GM18507 (cell line): ENCODE measurements around the gene TMPRSS3.
A peak's percentile ranks its signal among the peaks of the same experiment; 100 is the strongest.

Source experiments
- DNase-seq: peaks from one replicate; pipeline ENCODE4 v3.0.0; 2011; ENCODE audit warnings: low read depth; ENCODE audit not compliant: insufficient read length; ENCODE audit errors: extremely low spot score
- FAIRE-seq: peaks from 2 replicates; lab custom pipeline; 2011; peaks lifted over from hg19 to GRCh38; lab: Jason Lieb, UNC

The TMPRSS3 gene

DNA sequence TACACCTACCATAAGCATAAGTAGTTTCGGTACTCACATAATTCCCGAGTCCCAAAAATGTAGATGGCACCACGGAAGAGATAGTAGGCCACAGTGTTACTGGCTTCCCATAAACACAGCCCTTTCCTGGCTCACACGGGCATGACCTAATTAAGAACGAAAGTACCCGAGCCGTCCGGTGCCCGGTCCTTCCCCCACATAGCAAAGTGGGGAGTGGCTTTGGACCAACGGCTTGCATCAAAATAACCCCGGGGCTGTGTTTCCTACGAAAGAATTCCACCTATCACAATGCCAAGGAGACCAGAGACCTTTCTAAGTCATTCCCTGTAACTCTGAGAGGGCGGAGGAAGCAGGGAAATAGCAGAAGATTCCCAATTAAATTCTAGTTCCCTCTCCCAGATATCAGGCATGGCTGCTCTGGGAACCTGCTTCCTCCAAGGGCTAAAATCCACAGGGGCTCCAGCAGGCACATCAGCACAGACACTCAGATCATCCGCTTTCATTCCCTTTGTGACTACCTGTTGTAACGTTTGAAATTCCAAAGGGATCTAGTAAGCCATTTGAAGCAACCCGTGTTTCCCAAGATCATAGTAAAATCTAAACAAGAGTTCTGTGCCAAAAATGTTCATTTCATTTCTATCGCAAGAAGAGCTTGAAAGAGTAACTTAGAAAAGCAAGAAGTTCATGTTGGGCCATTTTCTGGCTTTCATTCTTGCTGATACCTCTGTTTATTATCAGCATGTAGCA, at the start of gene TMPRSS3:
TMPRSS3 (minus strand) TSS at position 148 of the 747 bp plus-strand sequence. CDS start 635 bp downstream, outside the sequence.
- FAIRE-seq, result no peak
- no peak for DNase-seq

DNA sequence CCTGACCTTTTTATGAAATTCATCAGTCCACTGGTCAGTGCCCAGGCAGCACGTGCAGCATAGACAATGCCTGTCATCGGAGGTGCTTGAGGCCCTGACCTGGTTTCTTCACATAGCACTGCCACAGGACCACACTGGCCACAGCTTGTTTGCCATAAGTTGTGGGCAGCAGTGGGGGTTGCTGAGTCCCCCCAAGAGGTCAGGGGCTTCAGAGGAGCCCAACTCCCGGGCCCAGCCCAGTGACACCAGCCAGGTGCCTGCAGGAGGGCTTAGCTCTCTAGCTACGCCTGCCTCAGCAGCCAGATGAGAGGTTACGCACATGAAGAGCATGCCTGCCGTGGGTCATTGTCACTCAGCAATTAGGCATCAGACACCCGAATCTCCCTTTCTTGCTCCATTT, 49.5 kb upstream of the TMPRSS3 start:
- no peak for FAIRE-seq
- DNase-seq, result no peak

DNA sequence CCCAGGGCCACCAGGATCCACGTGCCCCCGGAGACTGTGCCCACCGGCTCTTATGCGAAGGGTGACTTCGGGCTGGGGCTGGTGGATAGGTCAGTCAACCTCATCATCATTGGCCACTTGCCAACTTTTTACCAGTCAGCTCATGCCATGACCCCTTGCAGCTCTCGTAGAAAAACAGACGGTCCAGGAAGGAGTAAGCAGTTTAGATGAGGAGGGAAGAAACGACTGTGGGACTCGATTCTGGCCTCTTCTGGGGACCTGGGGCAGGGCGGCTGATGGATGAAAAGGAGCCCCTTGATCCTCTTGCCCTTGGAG, 48.9 kb upstream of the TMPRSS3 start:
- FAIRE-seq (no peak), DNase-seq (no peak)

DNA sequence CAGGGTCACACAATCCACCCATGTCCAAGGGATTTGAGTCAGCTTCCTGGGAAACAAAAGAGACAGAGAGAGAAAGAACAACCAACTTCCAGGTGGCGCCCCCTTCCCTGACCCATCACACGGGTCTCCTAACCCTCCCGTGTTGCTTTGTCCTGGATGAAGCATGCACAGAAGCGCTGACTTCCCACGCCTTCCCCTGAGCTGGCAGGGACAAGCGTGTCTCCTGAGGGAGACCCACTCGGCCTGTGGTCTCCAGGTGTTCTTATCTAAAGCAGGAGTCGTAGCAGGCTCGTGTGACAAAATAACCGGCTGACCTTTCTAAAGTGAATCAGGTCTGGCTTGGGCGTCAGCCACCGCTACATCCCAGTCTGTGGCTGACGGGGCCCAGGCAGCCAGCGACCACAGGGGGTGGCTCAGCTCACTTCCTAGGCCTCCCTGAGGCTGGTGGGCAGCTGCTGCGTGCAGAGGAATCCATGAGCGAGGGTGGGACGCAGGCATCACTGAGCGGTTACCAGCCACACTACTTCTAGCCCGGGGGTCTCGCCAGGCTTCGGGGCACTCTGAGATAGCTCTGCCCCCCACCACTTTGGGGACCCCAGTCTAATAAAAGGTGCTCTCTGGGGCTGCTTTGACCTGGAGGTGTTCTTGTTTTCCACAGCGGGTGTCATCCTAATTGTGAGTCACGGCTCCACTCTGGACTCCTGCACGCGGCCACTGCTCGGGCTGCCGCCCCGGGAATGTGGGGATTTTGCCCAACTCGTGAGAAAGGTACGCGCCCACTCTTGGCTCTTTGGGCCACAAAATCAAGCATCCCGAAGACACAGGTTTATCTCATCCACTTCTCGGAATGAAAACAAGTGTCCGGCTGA, 48.3 kb upstream of the TMPRSS3 start:
- FAIRE-seq (no peak), DNase-seq (no peak)

- FAIRE-seq, result no peak
Observed at GRCh38 chr21:42443181-42443785, 47.4 kb upstream of the TMPRSS3 start.

GRCh38 chr21:42441963-42442362, 46.1 kb upstream of the TMPRSS3 start:
- DNase-seq, result no peak

More at GRCh38 chr21:42443181-42443785, 47.4 kb upstream of the TMPRSS3 start:
- no peak for DNase-seq

DNA sequence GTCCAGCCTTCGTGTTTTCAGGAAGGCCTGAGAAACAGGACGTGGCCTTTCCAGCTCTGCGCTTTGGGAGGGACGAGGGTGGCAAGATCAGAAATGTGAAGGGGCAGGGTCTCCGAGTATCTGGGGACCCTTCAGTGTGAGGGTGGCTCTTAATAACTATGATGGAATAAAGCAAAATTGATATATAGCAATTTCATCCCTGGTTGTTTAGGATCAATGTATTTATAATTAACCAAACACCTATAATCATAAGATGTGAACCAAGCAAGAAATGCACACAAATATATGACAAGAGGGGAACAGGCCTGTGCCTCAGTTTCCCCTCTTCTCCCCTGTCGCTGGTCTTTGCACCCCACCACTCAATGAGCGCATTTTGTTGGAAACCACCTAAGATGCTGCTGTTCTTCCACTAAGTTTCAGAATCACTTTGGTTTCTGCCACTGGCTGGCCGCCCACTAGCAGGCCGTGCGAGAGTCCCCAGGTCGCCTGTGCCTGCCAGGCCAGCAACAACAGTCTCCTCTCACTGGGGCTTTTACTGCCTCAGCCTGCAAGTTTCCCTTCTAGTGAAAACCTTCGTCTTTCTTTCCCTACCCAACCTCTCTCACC, 44.4 kb upstream of the TMPRSS3 start:
- FAIRE-seq (peak; percentile 89), DNase-seq (peak; percentile 54)

More at GRCh38 chr21:42441963-42442362, 46.1 kb upstream of the TMPRSS3 start:
- no peak for FAIRE-seq

DNA sequence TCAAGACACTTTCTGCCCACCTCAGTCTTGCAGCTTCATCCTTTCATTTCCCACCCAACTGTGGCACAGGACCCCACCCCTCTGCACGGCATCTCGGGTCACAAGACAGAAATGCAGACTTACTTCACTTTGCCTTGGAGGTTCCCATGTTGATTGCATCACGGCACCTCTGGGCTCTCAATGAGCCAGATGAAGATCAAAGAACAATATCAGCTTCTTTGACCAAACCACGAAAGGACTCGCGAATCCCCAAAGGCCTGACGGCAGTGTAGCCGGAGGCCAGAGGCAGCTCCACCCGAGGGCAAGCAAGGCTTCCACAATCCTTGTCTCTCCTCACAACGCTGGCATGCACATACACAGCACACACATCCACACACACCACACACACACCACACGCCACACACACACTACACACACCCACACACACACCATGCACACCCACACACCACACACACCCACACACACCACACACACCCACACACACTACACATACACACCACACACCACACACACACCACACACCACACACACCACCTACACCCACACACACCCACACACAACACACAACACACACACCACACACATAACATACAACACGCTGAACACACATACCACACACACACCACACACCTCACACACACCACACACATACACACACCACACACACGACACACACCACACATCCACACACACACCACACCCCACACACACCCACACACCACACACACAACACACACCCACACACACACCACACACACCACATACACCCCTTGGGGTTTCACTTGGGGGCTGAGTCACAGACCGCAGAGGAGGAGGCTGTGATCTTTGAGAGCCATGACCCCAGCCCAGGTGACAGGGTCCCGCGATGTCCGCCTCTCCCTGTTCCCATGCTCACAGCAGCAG, 43.7 kb upstream of the TMPRSS3 start:
- FAIRE-seq (peak; percentile 81), DNase-seq (no peak)

DNA sequence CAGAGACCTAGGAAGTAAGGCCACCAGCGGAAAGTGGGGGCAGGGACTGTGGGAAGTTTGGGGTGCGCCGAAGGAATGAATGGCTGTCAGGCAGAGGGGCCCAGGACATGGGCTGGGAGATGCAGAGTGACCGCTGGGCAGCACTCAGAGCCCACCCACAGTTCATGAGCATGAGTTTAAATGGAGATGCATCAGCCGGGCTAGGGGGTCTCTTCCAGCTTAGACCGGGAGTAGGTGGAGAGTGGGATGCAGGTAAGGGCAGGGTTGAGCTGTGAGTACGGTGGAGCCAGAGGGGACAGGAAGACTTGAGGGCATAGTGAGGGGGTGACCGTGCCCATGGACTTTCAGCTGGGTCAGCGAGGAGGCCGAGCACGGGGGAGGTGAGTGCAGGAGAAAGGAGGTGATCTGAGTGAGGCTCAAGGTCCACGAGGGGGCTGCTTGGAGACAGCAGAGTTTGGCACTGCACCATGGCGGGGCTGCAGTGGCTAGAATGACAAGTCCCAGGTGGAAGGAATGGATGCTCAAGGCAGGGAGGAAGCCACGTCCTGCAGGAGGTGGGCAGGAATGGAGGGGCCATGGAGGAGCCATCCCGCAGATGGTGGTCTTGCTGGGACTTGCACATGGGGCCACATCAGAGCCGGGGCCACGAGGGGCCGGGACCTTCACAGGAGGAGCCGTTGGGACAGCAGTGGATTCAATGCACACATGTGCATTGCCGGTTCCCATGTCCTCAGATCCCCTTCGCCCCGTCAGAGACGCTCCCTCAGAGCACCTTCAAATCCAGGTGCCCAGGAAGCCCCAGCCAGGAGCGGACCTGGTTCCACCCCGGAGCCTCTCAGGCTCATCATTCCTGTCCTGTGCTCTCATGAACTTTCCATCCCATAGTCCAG, 42.7 kb upstream of the TMPRSS3 start:
- DNase-seq, result no peak
- FAIRE-seq, result no peak

DNA sequence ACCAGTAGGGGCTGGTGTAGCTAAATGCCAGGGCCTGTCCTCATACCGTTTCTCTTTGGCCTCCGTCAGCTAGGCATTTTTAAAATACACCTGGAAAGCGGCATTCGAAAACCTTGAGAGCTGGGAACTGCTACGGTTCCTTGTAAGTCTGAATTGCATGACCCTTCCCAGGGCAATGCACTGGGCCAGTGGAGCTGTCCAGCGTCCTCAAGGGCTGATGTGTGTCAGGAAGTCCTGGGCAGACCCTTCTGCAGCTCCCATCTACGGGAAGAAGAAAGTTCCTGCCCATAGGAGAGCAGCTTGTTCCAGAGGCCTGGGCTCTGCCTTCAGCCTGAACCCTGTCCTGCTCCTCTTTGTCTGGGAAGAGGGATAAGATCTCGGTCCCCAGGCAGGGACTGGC, 41.9 kb upstream of the TMPRSS3 start:
- no peak for DNase-seq
- FAIRE-seq, result no peak

DNA sequence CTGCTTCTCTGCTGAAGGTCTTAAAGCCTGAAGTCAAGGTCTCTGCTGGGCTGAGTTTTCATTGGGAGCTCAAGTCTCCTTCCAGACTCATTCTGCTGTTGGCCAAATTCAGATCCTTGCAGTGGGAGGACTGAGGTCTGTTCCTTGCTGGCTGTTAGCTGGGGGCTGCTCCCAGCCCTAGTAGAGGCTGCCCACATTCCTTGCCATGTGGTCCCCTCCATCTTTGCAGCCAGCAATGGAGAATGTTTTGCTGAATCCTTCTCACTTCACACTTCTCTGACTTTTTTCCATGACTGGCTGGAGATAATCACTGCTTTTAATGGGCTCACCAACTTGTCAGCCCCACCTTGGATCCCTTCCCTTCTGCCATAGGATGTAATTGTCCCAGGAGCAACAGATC, 41.1 kb upstream of the TMPRSS3 start:
- FAIRE-seq (no peak), DNase-seq (no peak)

DNA sequence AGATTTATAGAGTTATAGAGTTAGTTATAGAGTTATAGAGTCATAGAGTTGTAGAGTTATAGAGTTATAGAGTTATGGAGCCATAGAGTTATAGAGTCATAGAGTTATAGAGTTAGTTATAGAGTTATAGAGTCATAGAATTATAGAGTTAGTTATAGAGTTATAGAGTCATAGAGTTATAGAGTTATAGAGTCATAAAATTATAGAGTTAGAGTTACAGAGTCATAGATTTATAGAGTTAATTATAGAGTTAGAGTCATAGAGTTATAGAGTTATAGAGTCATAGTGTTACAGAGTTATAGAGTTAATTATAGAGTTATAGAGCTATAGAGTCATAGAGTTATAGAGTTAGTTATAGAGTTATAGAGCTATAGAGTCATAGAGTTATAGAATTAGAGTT, 40.0 kb upstream of the TMPRSS3 start:
- FAIRE-seq (no peak), DNase-seq (no peak)

DNA sequence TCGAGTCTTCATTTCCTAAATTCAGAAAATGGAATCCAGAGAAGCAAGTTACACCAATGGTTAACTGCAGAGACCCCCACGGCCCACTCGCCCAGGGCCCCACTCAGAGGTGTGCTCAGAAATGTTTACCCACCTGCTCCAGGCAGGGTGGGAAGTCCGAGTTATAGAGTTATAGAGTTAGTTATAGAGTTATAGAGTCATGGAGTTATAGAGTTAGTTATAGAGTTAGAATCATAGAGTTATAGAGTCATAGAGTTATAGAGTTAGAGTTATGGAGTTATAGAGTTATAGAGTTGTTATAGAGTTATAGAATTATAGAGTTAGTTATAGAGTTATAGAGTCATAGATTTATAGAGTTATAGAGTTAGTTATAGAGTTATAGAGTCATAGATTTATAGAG, 39.5 kb upstream of the TMPRSS3 start:
- no peak for FAIRE-seq
- no peak for DNase-seq

DNA sequence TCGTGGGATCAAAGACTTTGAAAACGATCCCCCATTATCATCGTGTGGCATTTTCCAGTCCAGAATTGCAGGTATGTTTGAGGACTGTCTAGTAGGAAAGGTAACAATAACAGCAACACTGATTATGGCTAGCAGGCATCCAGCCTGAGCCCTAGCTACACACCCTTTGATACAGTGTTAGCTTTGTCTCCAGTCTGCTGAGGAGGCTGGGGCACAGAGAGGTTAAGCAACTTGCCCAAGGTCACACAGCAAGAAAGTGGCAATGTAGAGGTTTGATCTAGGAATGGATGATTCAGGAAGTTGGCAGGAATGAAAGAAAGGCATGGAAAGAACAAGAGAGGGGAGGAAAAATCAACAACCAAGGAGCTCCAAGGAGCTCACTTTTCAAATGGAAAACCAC, 39.0 kb upstream of the TMPRSS3 start:
- FAIRE-seq (no peak), DNase-seq (no peak)

DNA sequence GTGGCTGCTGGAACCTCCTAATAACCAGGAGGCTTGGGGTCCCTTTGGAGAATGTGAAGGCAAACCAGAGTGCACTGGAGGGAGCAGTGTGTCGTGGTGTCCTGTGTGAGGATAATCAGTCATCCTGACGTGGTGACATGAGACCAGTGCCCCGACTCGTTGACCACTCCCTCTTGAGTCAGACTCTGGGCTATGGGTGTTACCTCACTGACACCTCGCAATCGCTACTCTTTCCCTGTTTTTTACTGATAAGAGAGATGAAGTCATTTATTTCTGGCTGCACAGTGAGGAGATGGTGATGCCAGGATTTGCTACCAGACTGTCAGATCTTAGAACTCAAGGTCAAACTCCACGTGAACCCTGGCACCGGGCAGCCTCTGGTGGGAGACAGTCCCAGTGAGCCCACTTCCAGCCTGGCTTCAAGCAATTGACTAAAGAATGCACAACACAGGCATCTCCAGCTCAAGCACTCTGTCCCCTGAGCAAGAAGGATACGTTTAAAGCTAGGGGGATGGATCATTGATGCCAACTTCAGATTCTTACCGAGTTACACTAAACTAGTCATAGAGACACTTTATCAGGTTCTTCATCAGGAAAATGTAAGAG, 38.2 kb upstream of the TMPRSS3 start:
- no peak for FAIRE-seq
- no peak for DNase-seq

DNA sequence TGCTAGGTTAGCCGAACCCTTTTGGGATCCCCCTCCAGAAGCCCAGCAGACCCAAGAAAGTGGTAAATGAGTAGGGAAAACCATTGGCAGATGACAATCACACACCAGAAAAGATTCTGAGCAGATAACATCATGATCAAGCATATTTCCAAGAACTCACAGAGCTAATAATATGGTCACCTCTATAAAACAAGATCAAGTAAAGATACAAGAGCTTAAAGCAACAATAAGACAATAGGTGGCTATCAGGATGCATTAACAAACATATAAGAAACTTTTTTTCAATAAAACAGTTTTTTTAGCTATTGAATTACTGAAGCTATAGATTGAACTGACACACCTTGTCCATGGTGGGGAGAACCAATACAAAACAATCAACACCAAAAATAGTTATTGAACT, 36.8 kb upstream of the TMPRSS3 start:
- FAIRE-seq (no peak), DNase-seq (no peak)

DNA sequence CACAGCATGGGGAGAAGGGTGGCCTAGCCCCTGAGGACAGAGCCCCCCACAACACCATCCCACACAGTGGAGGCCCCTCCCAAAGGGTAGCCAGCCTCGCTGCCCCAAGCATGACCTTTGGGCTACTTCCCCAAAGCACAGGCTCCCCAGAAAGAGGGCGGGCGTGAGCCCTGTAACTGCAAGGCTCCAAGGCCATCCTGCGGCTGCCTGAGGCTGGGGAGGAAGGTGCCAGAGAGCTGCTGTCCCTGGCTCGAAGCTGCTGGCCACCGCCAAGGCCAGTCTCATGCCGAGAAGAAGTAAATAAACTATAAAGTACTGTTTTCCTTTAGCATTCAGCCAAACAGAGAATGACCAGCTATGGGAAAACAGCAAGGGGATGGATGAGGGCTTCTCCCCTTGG, 35.3 kb upstream of the TMPRSS3 start:
- FAIRE-seq, result no peak
- DNase-seq, result no peak

DNA sequence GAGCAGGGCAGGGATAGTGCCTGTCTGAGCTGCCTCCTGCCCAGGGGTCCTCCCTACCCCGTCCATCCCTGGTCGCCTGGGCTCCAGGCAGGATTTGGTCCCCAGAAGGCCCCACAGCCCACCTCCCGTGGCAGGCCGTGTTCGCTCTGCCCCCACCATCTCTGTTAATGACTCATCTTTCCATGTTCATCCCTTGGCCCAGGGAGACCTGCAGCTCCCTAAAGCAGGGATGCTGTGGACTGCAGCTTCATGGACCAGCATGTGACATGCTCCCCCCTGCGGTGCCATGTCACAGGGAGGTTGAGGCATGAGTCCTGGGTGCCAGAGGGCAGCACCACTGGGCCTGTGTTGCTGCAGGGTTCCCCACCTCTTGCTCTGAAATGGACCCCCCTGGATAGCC, 34.7 kb upstream of the TMPRSS3 start:
- FAIRE-seq (no peak), DNase-seq (no peak)
